Heart left ventricle (tissue), 13 donors: ENCODE measurements around the gene MINK1.

ENCODE experiments used
- POLR2A ChIP-seq, 2 donors: fragments of 450-650 bp; IDR thresholded peaks; one replicate each; pipeline ENCODE4 v1.6.1; 2017; ENCODE audit warnings: antibody characterized with exemption in 2 of 2, mild to moderate bottlenecking in 2 of 2, moderate library complexity in 2 of 2
- TF ChIP-seq, protein P1 (sequence below), 12 donors: fragments of 200-600 bp; sonication (generic) in 4 of 12; IDR thresholded peaks; one replicate each; pipeline versions ENCODE4 v1.5.0 to v1.8.0; 2018 to 2022; ENCODE audit warnings: antibody characterized with exemption in 12 of 12, mild to moderate bottlenecking in 5 of 12
- donor health status: ischemic (EF 13 %, LVEDD 7.1; RV severe dilation, severe dysfunction).
- donor health status: DM: no; HTN: yes; CAD: no.
- donor health status: DM: no; HTN: no; CAD: no.
- donor health status: ischemic (EF 25% LVEDD 6.9; RV normal size, moderate dysfunction).
- donor health status: ischemic (EF 25% LVEDD 5.7; RV mildly dilated, moderate dysfunction).
- donor health status: ischemic (EF 35%, LVEDD 5.7; RV mildly dilated, moderate dysfunction).
- donor health status: nonischemic (EF 11% LVEDD 7.7; RV severe dilation, severe dysfunction).
- donor health status: DM: yes; HTN: yes; CAD: no.
- donor health status: PGD.
- donor health status: ischemic (EF 29% LVEDD 5.4; RV normal size, mild dysfunction).
- donor health status: nonischemic (EF 23%, LVEDD 6.1; RV moderate dilation, normal function).

DNA sequence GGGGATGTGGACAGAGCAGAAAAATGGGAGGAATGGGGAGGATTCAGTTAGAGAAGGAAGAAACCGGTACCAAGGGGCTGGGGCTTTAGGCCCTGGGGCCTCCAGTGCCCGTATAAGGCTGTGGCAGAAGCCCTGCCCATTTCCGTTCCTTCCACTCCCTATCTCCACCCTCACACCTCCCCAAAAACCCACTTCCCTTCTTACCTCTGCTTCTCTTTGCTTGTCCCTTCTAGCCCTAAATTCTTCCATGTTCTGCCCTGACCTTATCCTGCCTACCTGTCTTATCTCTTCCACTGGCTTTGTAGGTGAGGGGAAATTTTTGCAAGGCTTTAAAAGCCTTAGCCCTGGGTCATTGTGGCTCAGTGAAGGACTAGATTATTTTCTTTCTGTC is 111.0 kb downstream of the MINK1 start:
- TF ChIP-seq POLR2A (IDR thresholded peaks at IDR 0.05): no peak
- TF ChIP-seq, protein P1, sequence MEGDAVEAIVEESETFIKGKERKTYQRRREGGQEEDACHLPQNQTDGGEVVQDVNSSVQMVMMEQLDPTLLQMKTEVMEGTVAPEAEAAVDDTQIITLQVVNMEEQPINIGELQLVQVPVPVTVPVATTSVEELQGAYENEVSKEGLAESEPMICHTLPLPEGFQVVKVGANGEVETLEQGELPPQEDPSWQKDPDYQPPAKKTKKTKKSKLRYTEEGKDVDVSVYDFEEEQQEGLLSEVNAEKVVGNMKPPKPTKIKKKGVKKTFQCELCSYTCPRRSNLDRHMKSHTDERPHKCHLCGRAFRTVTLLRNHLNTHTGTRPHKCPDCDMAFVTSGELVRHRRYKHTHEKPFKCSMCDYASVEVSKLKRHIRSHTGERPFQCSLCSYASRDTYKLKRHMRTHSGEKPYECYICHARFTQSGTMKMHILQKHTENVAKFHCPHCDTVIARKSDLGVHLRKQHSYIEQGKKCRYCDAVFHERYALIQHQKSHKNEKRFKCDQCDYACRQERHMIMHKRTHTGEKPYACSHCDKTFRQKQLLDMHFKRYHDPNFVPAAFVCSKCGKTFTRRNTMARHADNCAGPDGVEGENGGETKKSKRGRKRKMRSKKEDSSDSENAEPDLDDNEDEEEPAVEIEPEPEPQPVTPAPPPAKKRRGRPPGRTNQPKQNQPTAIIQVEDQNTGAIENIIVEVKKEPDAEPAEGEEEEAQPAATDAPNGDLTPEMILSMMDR (IDR thresholded peaks at IDR 0.05): no peak
